Measurements from ENCODE around the gene MTERF2.

DNA sequence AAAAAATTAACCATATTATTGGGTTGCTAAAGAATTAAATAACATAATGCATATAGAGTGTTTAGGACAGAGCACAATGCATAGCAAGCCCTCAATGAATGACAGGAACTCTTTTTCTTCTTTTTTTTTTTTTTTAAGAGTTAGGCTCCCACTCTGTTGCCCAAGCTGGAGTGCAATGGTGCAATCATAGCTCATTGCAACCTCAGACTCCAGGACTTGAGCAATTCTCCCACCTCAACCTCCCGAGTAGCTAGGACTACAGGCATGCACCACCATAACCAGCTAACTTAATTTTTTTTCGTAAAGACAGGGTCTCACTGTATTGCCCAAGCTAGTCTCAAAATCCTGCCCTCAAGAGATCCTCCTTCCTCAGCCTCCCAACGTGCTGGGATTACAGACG, 20.5 kb upstream of the MTERF2 start:
- TF ChIP-seq, protein P1, sequence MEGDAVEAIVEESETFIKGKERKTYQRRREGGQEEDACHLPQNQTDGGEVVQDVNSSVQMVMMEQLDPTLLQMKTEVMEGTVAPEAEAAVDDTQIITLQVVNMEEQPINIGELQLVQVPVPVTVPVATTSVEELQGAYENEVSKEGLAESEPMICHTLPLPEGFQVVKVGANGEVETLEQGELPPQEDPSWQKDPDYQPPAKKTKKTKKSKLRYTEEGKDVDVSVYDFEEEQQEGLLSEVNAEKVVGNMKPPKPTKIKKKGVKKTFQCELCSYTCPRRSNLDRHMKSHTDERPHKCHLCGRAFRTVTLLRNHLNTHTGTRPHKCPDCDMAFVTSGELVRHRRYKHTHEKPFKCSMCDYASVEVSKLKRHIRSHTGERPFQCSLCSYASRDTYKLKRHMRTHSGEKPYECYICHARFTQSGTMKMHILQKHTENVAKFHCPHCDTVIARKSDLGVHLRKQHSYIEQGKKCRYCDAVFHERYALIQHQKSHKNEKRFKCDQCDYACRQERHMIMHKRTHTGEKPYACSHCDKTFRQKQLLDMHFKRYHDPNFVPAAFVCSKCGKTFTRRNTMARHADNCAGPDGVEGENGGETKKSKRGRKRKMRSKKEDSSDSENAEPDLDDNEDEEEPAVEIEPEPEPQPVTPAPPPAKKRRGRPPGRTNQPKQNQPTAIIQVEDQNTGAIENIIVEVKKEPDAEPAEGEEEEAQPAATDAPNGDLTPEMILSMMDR (IDR thresholded peaks at IDR 0.05 in 8 of 11, conservative IDR thresholded peaks at IDR 0.05 in 3 of 11) = no peak
- TF ChIP-seq POLR2A (IDR thresholded peaks at IDR 0.05) = no peak

Measured in spleen (tissue), 7 donors.